RCC 7860 (cell line): ENCODE data around the gene ST3GAL4.

ENCODE experiments used
- DNase-seq: peaks from one replicate; pipeline ENCODE4 v3.0.0-alpha.2; 2015; ENCODE audit warnings: low spot score
- FAIRE-seq: peaks from 2 replicates; lab custom pipeline; 2012; peaks lifted over from hg19 to GRCh38; lab: Jason Lieb, UNC

Gene ST3GAL4

DNA sequence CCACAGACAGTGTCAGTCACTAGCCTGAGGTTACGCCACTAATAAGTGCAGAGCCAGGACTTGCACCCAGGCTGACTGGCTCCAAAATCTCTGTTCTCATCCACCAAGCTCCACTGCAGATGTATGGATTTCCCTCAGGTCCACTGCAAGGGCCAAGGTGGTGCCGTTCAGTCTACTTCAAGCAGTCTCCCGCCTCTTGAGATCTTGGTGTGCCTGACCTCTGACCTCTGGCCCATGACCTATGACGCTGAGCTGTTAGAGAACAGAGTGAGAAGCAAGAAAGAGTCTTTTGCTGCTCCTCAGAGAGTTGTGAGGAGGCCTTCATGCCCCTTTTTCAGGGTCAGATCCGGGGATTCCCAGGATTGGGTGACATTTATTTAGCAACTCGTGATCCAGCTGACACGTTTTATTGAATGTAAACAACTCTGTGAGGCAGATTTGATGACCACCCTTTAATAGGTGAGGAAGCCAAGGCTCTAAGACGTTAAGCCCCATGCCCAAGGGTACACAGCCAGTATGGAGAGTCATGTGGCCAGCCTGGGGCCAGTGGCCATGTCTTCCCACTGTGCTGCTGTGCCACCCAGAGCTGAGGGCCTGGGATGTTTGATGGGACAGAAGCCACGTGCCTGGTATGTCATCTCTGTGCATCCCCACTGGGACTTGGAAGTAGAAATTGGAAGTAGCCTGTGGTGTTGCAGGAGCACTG, 26.4 kb upstream of the ST3GAL4 start:
- DNase-seq = no peak
- FAIRE-seq = no peak

- DNase-seq = no peak
- FAIRE-seq = no peak
Observed at GRCh38 chr11:126329644-126330211, 25.8 kb upstream of the ST3GAL4 start.

GRCh38 chr11:126331286-126331685, 24.2 kb upstream of the ST3GAL4 start:
- DNase-seq (no peak), FAIRE-seq (no peak)

- peak; percentile 77 for FAIRE-seq
- peak; percentile 71 for DNase-seq
Observed at GRCh38 chr11:126332221-126332711, 23.2 kb upstream of the ST3GAL4 start.

DNA sequence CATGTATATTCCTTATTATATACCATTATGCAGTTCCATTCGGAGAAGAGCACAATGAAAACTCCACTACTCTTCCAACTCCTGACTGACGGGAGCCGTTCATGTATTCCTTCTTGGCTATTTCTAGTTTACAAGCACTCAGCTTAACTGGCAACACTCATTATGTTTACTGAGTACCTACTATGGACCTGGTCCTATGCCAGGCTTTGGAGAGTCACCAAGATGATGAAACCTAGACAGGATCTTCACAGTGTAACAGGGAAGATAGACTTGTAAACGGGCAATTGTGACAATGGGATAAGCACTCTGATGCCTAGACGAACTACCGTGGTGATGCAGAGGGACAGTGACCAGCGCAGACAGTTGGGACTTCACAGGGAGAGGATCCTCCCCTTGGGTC, 22.3 kb upstream of the ST3GAL4 start:
- DNase-seq (no peak), FAIRE-seq (no peak)

- DNase-seq = peak; percentile 21
- no peak for FAIRE-seq
Observed at GRCh38 chr11:126334659-126335462, 20.6 kb upstream of the ST3GAL4 start.

GRCh38 chr11:126335463-126335760, 20.1 kb upstream of the ST3GAL4 start:
- FAIRE-seq (no peak), DNase-seq (no peak)

GRCh38 chr11:126336138-126336541, 19.3 kb upstream of the ST3GAL4 start:
- DNase-seq = no peak
- no peak for FAIRE-seq

- no peak for DNase-seq
- no peak for FAIRE-seq
Observed at GRCh38 chr11:126336671-126337101, 18.8 kb upstream of the ST3GAL4 start.

DNA sequence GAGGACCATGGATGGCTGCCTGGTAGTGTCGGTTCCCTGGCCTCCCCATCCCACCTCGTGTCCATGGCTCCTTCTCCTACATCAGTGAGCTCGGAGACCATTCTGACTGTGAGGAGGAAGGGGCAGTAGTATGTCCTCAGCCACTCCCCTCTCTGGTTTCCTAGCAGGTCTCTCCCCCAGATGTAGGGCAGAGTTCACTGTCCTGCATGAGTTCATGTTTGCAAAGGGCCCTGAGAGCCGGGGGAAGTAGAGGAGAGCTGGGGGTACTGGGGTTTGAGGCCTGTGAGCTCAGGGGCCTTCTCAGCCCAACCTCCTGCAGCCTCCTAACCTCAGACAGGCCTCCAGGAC, 18.4 kb upstream of the ST3GAL4 start:
- FAIRE-seq (no peak), DNase-seq (no peak)

- DNase-seq (no peak), FAIRE-seq (no peak)
Observed at GRCh38 chr11:126337474-126338241, 17.8 kb upstream of the ST3GAL4 start.

DNA sequence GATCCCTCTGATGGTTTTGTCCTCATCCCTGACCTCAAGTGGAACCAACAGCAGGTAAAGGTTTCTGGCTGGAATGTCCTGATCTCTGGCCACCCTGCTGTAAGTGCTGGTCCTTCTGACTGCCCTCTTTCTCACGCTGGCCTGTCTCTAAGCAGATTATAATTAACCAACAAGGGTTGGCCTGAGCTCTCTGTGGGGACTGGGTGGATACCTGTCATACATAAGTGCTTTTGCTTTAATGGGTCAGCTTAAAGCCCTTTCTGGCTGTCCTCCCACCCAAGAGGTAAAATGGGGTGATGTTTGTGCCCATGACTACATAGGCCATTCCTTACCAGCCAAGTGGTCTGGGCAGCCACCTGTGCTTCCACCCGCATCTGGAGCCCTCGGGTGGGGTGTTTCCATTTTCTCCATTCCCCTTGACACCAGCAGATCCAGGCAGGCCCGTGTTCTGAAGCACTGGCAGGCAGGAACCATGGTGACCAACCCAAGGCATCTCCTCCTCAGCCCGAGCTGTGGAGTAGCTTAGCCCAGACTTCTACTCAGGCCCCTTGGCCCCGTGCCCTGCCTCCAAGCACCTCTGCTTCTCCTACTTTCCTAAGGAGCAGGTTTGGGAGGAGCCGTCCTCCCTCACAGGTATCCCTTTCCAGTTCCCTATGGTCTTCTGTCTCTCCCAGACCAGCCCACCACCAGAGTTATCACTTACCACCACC, 17.0 kb upstream of the ST3GAL4 start:
- no peak for FAIRE-seq

DNA sequence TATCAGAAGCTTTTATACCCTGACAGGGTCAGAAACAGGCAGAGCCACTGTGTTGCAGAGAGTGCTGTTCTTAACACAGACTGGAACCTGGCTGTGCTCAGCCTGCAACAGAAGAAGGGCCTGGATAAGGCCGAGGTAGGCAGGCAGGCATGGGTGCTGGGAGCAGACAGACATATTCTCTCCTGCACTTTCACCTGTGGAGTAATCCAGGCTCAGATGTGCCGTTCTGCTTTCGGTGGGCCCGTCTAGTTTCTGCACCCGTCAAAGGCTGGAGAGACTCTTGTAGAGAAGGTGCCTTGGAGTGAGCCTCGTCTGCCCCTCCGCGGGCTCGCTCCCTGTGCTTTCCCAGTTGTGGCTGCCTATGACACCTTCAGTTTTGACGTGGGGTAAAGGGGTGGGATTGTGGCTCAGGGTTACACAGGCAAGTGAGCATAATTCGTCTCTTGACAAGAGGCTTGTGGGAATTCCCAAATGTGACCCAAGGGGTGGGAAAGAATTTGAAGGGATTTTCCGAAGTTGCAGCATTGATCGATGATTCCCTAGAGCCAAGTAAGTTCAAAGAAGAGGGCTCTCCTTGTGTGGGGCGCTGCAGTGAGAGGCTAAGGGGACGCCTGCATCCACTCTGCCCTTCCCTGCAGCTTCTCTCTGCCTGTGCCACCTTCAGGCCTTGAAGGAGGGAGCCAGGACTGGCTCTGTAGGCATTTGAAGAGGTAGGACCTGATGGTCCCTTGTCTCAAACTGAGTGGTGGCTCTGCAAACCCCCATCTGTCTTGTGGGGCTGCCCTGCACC, 16.2 kb upstream of the ST3GAL4 start:
- DNase-seq = no peak
- no peak for FAIRE-seq

More for the DNA sequence above, 17.0 kb upstream of the ST3GAL4 start:
- no peak for DNase-seq

DNA sequence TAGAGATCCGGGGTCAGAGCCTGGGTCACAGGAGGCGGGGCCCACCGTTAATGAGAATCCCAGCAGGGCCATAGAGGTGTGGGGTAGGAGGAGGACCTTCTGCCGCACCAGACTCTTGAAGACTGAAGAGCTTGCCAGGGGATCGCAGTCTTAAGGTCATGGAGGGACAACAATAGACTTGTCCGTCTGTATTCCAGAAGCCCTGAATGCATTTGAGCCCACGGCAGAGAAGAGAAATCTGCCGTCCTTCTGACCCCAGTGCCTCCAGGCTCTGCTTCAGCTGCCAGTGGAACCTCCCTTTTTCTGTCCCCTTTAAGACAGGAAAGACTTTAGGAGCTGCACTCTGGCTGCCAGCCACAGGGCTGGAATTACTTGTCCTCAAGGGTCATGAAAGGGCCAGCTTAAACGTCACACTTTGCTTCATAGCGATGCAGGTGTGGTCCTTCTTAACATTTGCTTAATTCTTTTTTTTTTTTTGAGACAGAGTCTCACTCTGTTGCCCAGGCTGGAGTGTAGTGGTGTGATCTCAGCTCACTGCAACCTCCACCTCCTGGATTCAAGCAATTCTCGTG, 15.5 kb upstream of the ST3GAL4 start:
- no peak for DNase-seq
- no peak for FAIRE-seq

DNA sequence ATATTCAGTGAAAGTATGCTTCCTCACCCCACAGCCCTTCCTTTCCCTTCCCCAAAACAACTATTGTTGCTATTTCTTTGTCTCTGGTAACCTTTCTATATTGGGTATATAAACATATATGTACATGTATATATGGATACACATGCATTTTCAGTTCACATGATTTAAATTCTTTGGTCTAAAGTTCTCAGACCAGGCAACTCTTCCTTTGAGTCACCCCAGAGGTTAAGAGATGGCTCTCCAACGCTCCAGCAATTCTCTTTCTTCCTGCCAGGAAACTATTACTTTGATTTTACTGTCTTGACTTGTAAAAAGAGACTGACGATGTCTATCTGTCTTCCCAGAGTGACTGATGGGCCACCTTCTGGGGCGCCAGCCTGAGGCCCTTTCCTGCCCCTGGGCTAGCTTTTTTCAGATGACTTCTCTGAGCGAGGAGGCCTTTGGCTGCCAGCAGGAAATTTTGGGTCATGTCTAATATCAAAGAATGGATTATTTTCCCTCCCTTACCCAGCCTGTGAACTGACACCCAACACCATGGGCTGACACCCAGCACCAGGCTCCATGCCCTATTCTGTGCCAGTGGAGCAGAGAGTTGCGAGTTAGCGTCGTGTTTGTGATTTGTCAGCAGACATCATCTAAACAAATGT, 14.4 kb upstream of the ST3GAL4 start:
- DNase-seq (no peak), FAIRE-seq (no peak)

DNA sequence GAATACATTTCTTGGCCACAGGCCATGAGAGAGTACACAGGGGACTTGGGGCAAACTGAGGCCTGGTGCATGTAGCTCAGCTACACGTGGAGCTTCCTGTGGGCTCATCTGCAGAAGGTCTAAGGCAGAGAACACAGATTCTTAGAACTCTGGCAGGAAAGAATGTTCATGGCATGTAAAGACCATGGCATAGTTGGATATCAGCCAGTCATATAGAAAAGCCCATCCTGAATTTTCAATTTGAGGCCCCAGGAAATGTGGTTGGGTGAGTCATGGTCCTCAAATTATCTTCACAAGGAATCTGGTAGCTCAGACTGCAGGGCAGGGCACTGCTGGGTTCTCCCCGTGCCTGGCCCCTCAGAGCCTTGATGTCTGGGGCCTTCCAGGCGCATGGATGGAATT, 13.7 kb upstream of the ST3GAL4 start:
- DNase-seq (peak; percentile 69), FAIRE-seq (peak; percentile 10)

GRCh38 chr11:126343051-126343450, 12.4 kb upstream of the ST3GAL4 start:
- DNase-seq (no peak), FAIRE-seq (no peak)

DNA sequence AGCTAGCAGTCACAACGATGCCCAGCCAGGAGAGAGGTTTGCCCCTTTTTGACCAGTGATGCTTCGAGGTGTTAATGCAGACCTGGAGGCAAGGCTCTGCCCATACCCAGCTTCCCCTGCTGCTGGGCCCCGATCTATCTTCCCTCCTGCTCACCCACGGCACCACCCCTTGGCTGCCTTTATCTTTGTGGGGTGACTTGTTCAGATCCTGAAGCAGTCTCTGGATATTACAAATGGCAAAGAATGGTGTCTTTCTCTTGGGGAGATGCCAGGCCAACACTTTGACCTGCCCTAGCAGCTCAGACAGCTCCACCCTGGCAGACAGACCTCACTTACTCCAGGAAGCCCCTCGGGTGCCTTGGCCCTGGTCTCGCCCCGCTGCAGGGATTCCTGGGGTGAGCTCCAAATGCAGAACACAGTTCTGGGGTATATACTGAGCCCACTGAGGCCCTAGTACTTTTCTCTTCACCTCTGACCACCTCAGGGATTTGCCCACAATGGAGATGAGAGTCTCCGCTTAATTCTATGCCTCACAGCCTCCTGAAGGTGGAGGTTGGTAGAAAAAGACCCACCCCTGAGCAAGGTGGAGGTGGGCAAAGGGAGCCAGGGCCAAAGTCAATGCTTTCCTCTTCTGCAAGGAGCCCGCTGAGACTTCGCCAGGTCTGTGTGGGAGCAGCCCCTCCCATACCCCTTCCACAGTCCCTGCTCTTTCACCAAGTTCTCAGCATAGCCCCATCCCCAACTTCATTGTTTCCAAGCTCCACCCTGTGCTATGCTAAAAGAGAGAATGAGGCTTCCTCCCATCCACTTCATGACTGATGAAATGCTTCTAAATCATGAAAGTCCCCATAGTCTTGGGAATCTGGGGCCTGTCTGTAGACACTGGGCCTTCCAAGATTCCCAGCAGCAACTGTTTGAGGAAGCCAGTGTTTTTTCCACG, 11.1 kb upstream of the ST3GAL4 start:
- FAIRE-seq (no peak), DNase-seq (no peak)
